SKM-1 (cell line): ENCODE results near the gene HSPB8.

Source experiments
- DNase-seq: peaks from one replicate; lab custom pipeline; 2025; ENCODE audit not compliant: unreplicated experiment; lab: John Stamatoyannopoulos, UW

HSPB8 gene

DNA sequence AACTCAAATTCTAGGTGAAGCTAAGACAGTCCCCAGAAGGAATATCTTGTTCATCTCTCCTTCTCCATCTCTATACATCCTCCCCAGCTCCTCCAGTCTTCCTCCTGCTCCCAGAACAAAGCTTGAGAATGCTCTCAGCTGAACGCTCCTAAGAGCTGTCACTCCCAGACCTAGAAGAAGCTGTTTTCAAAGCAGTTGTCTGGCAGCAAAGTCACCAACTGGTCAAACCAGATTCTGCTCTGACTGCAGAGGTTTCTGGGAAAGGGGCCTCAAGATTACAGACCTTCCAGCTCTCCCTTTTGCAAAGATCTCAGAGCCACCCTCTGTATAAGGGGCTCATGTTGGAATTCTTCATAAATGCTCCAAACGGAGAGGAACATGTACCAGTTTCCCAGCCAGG lies 9.6 kb upstream of the HSPB8 start:
- no peak for DNase-seq

GRCh38 chr12:119171291-119171690 lies 7.4 kb upstream of the HSPB8 start:
- DNase-seq: no peak

DNA sequence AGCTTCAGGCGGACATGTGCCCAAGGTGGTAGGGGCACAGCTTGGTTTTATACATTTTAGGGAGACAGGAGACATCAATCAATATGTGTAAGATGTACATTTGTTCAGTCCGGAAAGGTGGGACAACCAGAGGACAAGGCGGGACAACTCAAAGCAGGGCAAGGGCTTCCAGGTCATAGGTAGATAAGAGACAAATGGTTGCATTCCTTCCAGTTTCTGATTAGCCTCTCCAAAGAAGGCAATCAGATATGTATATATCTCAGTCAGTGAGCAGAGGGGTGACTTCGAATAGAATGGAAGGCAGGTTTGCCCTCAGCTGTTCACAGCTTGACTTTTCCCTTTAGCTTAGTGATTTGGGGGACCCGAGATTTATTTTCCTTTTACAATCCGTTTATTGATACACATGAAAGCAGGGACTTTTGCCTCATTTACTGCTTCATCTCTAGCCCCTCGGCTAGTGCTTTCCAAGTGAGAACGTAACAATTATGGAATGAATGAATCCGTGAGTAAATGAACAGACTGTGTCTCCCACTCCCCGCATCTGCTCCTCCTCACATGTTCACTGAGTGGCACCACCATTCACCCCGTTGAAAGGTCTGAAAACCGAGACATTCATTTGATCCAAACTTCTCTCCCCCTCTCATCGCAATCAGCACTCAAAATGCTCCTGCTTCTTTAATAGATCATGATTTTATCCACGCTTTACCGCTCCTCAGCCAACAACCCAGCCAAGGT lies 6.9 kb upstream of the HSPB8 start:
- DNase-seq: no peak

- DNase-seq: no peak
These were observed 3.6 kb upstream of the HSPB8 start for GRCh38 chr12:119175081-119175480.

DNA sequence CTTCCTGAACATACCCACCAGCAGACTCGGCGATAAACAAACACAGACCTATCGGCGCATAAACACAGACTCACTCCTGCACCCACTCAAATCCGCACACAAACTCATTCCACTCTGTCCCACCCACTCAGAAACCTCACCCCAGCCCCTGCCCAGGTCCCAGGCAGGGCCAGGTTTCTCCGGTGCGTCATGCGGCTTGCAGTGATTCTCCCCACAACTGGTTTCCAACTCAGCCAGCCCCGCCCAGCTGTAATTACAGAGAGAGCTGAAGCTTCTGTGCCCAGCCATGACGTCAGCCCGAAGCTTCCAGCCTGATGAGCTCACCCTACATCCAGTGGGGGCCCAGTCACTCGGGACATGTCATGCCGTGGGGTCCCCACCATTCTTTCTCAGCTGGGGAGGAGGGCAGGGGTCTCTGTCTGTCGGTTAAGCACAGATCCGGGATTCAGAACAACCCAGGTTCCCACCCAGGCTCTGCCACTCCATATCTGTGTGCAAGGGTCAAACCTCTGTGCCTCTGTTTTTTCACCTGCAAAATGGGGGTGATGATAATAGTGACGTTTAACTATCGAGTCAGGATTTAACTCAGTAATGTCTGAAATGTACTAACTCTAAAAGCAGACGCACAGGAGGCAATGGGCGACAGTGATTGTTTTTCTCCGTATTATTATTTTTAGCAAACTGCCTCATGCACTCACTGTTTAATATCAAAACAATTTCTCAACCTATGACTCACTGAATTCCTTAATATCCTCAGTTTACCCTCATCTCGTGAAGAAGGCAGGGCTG lies 2.3 kb upstream of the HSPB8 start:
- DNase-seq: no peak

DNA sequence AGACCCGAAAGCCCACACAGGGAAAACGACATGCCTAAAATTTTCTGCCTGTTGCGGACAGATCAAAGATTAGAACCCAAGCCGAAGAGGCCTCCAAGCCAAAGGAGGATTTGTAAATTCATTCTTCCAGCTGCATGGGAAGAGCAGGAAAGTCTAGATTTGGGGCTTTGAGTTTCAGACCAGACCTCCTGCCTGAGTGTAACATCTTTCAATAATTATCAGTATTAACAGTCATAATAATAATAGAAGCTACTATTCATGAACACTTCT lies 1.7 kb upstream of the HSPB8 start:
- DNase-seq: no peak

- DNase-seq: no peak
These were observed 879 bp upstream of the HSPB8 start for GRCh38 chr12:119177724-119178380.

- DNase-seq: no peak
These were observed 747 bp downstream of the HSPB8 start for GRCh38 chr12:119179335-119180021.

- DNase-seq: no peak
These were observed 1.8 kb downstream of the HSPB8 start for GRCh38 chr12:119180380-119181040.

- no peak for DNase-seq
These were observed 2.5 kb downstream of the HSPB8 start for GRCh38 chr12:119181202-119181601.

GRCh38 chr12:119181944-119182343 lies 3.2 kb downstream of the HSPB8 start:
- no peak for DNase-seq

DNA sequence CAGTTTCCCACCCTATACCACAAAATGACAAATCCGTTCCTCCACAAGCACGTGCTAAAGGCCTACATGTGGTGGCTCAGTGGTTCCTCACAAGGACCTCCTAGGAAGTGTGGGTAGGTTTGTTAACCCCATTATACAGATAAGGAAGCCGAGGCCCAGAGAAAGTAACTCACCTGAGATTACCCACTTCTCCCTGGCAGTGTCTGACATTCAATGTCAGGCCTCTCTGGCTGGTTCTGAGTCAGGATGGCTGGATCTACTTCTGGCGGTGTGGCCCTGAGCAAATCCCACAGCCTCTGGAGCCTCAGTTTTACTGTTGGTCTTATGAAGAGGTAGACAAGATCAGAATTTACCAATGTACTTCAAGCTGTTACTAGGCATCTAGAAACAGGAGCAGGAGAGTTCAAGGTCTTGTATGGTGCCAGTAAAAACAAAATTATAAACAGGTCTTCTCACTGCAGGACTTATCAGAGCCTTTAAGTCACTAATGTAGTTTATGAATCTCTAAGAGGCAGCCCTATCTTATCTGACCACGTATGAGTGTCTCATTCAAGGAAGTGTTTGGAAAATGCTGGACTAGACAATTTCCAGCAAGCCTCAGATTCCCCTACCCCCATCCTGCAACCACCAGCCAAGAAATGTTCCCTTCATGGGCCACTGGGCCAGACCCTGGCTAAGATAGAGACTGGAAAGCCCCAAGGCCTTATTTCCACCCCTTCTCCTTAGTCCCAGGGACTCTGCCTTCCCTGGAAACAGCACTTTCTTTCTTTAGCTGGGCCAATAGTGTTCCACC lies 4.2 kb downstream of the HSPB8 start:
- no peak for DNase-seq

DNA sequence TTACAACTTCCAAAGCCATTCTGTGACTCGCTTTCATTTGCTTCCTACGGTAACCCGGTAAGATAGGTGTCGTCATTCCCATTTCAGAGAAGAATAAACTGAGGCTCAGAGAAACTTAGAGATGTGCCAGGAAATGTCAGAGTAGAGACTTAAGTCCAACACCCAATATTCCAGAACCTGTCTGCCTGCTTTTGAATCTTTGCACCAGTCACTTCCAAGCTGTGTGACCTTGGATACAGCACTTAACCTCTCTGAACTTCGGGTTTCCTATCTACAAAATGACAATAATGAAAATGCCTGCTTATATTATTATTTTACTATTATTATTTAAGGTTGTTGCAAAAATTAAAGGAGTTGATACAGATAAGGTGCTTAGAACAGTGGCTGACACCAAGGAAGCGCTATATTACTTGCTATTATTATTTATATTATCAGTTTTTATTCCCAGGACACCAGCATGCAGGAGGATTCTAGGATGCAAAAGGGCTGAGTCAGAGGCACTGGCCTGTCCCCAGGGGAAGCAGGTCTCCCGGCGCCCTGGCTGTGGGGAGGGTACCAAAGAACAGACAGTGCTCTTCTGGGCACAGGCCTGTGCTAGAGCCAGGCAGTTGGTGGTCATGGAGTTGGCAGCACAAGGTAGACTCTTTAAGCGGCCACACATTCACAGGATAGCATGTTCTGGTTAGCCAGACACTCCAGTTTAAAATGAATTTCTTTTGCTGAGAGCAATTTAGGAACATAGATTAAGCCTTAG lies 5.4 kb downstream of the HSPB8 start:
- no peak for DNase-seq

GRCh38 chr12:119195256-119195655 lies 16.5 kb downstream of the HSPB8 start:
- no peak for DNase-seq

DNA sequence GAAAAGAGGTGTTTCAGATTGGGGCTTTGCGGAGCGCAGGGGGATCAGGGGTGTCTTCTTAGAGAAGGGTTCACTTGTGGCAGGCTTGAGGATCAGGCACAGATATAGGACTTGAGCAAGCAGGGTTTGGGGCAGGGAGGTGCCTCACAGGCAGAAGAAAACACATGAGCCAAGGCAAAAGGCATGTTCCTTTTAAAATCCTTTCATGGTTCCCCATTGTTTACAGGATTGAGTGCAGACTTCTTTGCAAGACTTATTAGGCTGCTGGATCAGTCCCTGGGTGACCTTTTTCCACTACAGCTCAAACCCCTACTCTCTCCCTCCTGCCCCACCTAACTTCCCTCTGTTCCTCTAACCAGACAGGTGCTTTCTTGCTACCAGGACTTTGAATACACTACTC lies 19.7 kb downstream of the HSPB8 start:
- DNase-seq: no peak

- DNase-seq: no peak
These were observed 21.9 kb downstream of the HSPB8 start for GRCh38 chr12:119200601-119201000.

DNA sequence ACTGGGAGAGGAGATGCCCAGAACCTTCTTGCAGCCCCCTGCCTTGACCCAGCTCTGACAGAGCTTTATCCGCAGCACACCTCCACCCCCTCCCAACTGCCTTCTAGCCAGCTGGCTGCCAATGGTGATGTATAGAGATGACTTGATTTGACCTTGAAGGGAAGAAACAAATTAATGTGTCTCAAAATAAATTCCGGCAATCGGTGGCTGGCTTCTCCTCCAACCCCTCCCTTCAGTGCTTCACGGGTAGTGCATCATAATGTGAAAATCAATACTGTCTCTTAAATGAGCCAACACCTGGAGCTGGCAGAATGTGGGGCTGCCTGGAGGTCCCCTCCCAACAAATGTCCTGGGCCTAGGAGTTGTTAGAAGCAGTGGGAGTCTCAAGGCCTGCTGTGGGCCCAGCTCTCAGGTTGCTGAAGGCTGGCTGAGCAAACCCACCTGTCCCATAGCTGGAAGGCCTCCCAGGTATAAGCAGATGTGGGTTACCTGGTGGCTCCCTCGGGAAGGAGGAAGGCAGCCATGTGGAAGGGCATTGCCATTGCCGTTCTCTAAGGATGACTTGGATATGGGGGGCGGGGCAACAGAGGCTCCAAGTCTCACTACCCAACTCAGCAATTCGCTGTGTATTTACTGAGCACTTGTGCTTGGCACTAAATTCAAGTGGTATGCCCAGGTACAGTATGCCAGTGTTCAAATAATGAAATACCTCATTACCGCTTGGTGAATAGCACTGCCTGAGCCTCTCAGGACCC lies 23.2 kb downstream of the HSPB8 start:
- DNase-seq: no peak

GRCh38 chr12:119202544-119202943 lies 23.8 kb downstream of the HSPB8 start:
- no peak for DNase-seq

- DNase-seq: no peak
These were observed 25.4 kb downstream of the HSPB8 start for GRCh38 chr12:119204131-119204530.
